Lower leg skin (tissue), 3 donors: ENCODE results near the gene MATN1.

Experiments
- POLR2A ChIP-seq, 2 donors: fragments of 450-650 bp; IDR thresholded peaks; one replicate each; pipeline ENCODE4 v1.6.1; 2016 to 2017; ENCODE audit warnings: antibody characterized with exemption in 2 of 2, mild to moderate bottlenecking in 1 of 2, moderate library complexity in 1 of 2
- TF ChIP-seq, protein P1 (sequence below), 3 donors: fragments of 450-650 bp; IDR thresholded peaks; one replicate each; pipeline ENCODE4 v1.5.1; 2016; ENCODE audit warnings: antibody characterized with exemption in 3 of 3, mild to moderate bottlenecking in 3 of 3, moderate library complexity in 2 of 3

DNA sequence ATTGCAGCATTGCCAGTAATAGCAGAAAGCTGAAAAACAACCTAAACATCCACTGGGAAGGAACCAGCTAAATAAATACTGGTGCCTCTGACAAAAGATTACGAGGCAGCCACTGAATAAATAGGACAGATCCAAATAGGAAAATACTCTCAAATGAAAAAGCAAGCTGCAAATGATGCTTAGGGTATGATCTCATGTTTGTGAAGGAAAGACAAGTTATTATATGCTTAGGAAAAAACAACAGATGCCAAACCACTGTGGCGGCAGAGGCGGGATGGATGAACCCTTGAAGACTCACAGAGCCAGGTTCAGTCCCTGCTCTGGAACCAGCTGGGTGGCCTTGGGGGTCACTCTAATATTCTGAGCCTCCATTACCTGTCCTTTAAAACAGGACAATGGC is 41.6 kb downstream of the MATN1 start:
- TF ChIP-seq, protein P1, sequence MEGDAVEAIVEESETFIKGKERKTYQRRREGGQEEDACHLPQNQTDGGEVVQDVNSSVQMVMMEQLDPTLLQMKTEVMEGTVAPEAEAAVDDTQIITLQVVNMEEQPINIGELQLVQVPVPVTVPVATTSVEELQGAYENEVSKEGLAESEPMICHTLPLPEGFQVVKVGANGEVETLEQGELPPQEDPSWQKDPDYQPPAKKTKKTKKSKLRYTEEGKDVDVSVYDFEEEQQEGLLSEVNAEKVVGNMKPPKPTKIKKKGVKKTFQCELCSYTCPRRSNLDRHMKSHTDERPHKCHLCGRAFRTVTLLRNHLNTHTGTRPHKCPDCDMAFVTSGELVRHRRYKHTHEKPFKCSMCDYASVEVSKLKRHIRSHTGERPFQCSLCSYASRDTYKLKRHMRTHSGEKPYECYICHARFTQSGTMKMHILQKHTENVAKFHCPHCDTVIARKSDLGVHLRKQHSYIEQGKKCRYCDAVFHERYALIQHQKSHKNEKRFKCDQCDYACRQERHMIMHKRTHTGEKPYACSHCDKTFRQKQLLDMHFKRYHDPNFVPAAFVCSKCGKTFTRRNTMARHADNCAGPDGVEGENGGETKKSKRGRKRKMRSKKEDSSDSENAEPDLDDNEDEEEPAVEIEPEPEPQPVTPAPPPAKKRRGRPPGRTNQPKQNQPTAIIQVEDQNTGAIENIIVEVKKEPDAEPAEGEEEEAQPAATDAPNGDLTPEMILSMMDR (IDR thresholded peaks at IDR 0.05): no peak
- TF ChIP-seq POLR2A (IDR thresholded peaks at IDR 0.05): no peak
